WTC11 (cell line): ENCODE measurements around the gene MTF1.

Experiments used
- NR1H2 ChIP-seq: sonication (generic); formaldehyde crosslinking; IDR thresholded peaks from 2 replicates; pipeline ENCODE4 v1.9.0; 2021; ENCODE audit warnings: mild to moderate bottlenecking, moderate library complexity, missing genetic modification reagents
- TP53 ChIP-seq: sonication (generic); formaldehyde crosslinking; IDR thresholded peaks from 2 replicates; pipeline ENCODE4 v1.8.1; 2023; ENCODE audit warnings: mild to moderate bottlenecking, missing genetic modification reagents
- TF ChIP-seq, protein P1 (sequence below): fragments of 200-600 bp; IDR thresholded peaks from 2 replicates; pipeline ENCODE4 v1.8.0; 2022; ENCODE audit warnings: antibody characterized with exemption
- TF ChIP-seq, protein P2 (sequence below): sonication (generic); formaldehyde crosslinking; IDR thresholded peaks from 2 replicates; pipeline ENCODE4 v1.8.0; 2022; ENCODE audit warnings: mild to moderate bottlenecking, missing genetic modification reagents
- TF ChIP-seq, protein P3 (sequence below): sonication (generic); formaldehyde crosslinking; IDR thresholded peaks from 2 replicates; pipeline ENCODE4 v1.8.1; 2023; ENCODE audit warnings: mild to moderate bottlenecking, missing genetic modification reagents

DNA sequence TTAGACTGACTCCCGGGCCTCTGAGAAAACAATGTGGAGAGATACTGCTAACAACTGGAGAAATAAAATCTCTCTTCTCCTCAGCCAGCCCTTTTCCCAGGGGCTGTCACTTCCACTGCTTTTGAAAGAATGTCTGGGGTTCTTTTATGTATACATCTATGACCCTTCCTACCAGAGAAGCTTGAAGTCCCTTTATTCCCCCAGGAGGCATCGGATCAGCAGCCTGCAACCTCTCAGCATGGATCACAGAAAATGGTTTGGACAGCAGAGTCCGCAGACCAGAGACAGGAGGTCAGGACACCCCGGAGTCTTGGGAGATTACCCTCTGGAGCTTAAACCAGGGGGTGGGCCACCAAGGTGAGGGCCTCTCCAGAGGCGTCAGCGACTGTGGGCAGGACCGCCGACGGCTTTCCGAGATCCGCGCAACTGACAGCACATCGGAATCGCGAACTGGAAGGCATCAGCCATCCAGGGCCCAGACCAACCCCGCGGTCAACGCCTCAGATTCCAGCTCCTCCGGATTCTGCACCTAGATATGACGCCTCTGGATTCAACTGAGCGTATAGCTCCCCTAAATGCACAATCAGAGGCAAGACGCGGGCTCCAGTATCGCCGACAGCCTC is 95.5 kb downstream of the MTF1 start:
- TF ChIP-seq NR1H2 (CRISPR knock-in tag) (no peak), TP53 (CRISPR knock-in tag) (no peak)
- TF ChIP-seq, protein P1, sequence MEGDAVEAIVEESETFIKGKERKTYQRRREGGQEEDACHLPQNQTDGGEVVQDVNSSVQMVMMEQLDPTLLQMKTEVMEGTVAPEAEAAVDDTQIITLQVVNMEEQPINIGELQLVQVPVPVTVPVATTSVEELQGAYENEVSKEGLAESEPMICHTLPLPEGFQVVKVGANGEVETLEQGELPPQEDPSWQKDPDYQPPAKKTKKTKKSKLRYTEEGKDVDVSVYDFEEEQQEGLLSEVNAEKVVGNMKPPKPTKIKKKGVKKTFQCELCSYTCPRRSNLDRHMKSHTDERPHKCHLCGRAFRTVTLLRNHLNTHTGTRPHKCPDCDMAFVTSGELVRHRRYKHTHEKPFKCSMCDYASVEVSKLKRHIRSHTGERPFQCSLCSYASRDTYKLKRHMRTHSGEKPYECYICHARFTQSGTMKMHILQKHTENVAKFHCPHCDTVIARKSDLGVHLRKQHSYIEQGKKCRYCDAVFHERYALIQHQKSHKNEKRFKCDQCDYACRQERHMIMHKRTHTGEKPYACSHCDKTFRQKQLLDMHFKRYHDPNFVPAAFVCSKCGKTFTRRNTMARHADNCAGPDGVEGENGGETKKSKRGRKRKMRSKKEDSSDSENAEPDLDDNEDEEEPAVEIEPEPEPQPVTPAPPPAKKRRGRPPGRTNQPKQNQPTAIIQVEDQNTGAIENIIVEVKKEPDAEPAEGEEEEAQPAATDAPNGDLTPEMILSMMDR, result no peak
- TF ChIP-seq, protein P2, sequence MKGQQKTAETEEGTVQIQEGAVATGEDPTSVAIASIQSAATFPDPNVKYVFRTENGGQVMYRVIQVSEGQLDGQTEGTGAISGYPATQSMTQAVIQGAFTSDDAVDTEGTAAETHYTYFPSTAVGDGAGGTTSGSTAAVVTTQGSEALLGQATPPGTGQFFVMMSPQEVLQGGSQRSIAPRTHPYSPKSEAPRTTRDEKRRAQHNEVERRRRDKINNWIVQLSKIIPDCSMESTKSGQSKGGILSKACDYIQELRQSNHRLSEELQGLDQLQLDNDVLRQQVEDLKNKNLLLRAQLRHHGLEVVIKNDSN (CRISPR knock-in tag), result no peak
- TF ChIP-seq, protein P3, sequence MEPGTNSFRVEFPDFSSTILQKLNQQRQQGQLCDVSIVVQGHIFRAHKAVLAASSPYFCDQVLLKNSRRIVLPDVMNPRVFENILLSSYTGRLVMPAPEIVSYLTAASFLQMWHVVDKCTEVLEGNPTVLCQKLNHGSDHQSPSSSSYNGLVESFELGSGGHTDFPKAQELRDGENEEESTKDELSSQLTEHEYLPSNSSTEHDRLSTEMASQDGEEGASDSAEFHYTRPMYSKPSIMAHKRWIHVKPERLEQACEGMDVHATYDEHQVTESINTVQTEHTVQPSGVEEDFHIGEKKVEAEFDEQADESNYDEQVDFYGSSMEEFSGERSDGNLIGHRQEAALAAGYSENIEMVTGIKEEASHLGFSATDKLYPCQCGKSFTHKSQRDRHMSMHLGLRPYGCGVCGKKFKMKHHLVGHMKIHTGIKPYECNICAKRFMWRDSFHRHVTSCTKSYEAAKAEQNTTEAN (CRISPR knock-in tag), result no peak
